Epithelial cell of proximal tubule (primary cell): ENCODE data around the gene AP3M1. TPM values are rescaled to one million over a fixed set of nuclear protein-coding genes. Genes with fewer than 3 reads are reported as not detected.

Experiments used
- DNase-seq: peaks from one replicate; pipeline ENCODE4 v3.0.0-alpha.2; 2011; ENCODE audit warnings: low read depth
- H3K4me3 ChIP-seq: 2 replicates; pipeline ENCODE4 v1.5.1; 2011; ENCODE audit warnings: low read depth, mild to moderate bottlenecking, low read length
- total RNA-seq: library from RNA; depleted of rRNA; stranded (reverse); fragments of >200 nt; gene quantifications from 2 replicates; pipeline ENCODE4 v1.2.3, GENCODE V29; 2015
- TF ChIP-seq, protein P1 (sequence below): conservative IDR thresholded peaks from 2 replicates; pipeline ENCODE4 v1.5.1; 2012; ENCODE audit warnings: low read depth, mild to moderate bottlenecking, low read length

The AP3M1 gene
- total RNA-seq, 1 donor from 2014 or later, result 39.3 TPM

DNA sequence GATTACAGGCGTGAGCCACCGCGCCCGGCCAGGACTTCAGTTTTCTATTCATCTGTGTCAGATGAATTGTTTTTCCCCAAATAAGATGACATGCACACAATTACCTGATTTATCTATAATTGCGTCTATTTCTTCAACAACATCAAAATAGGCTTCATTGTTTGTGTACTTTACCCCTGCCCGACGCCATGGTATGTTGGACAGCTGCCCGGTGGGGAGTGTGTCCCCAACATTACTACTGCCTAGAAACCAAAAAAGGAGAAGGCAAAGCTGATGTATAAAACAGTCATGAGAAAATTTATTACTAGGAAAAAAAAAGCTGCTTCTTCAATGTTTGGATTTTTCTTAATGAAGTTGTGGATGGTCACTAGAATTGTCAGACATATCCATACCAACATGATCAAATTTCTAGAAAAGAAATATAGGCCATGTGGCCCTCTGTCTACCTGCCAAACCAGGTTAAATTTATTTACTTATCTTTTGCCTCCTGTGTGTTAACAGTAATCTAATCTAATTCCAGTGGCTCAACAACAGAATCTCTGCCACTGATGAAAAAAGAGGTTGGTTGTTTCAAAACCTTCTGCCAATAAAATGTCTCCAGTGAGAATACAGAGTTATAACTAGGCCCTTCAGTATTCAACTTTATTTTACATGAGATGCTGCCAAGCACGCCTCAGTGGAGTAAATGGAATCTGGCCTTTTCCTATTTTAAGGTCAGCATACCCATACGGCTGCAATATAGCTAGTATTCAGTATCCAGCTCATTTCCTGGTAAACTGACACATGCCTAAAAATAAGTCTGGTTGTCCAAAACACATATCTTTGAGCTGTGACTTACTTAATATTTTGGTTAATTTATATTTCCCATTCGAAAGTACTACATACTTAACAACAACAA lies 16.5 kb downstream of the AP3M1 start:
- H3K4me3 ChIP-seq, result no peak overlapping the region
- TF ChIP-seq, protein P1, sequence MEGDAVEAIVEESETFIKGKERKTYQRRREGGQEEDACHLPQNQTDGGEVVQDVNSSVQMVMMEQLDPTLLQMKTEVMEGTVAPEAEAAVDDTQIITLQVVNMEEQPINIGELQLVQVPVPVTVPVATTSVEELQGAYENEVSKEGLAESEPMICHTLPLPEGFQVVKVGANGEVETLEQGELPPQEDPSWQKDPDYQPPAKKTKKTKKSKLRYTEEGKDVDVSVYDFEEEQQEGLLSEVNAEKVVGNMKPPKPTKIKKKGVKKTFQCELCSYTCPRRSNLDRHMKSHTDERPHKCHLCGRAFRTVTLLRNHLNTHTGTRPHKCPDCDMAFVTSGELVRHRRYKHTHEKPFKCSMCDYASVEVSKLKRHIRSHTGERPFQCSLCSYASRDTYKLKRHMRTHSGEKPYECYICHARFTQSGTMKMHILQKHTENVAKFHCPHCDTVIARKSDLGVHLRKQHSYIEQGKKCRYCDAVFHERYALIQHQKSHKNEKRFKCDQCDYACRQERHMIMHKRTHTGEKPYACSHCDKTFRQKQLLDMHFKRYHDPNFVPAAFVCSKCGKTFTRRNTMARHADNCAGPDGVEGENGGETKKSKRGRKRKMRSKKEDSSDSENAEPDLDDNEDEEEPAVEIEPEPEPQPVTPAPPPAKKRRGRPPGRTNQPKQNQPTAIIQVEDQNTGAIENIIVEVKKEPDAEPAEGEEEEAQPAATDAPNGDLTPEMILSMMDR, result no peak
- no peak for DNase-seq

- H3K4me3 ChIP-seq, result no peak overlapping the region
- TF ChIP-seq, protein P1, result no peak
- no peak for DNase-seq
Observed at GRCh38 chr10:74123081-74123480, 27.5 kb downstream of the AP3M1 start.

DNA sequence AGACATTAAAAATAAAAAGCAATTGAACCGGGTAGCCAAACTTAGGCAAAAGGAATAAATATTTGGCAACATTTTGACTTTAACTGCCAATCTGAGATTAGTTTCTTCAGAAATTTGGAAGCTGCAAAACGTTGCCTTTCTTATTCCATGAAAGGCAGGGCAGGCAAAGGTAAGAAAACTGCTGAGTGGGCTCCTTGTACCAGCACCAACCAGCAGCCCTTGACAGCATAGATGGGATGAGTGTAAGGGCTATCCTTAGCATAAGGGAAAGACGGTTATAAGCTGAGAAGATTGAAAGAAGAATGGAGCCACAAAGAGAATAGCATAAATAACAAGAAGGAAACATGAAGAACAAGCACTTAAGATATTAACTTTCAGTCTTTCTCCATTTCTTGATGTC lies 28.6 kb downstream of the AP3M1 start:
- no peak overlapping the region for H3K4me3 ChIP-seq
- no peak for DNase-seq
- TF ChIP-seq, protein P1, result no peak

DNA sequence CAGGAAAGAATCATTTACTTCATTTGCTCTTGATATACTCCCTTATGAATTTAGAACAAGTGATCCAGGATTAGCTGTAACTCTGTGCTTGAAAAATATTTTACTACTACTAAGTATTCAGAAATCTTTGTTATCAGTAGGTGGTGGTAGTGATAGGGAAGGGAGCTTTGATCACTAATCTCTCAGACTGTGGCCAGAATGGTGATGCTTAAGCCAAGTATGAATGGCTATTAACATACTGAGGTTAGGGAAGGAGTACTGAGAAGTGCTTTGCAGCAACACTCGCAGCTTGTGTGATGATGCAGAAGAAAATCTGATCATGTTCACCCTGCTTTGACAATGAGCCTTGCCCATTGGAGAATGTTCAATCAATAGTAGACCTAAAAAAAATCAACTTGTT lies 29.3 kb downstream of the AP3M1 start:
- no peak for DNase-seq
- H3K4me3 ChIP-seq, result no peak overlapping the region
- TF ChIP-seq, protein P1, result no peak

GRCh38 chr10:74120911-74121310 lies 29.7 kb downstream of the AP3M1 start:
- no peak overlapping the region for H3K4me3 ChIP-seq
- DNase-seq, result no peak
- TF ChIP-seq, protein P1, result no peak

- H3K4me3 ChIP-seq, result no peak overlapping the region
- no peak for DNase-seq
- TF ChIP-seq, protein P1, result no peak
Observed at GRCh38 chr10:74118804-74119203, 31.8 kb downstream of the AP3M1 start.

GRCh38 chr10:74117738-74118137 lies 32.9 kb downstream of the AP3M1 start:
- TF ChIP-seq, protein P1, result no peak

More at GRCh38 chr10:74117738-74118137, 32.9 kb downstream of the AP3M1 start:
- DNase-seq, result no peak
- H3K4me3 ChIP-seq, result no peak overlapping the region
